Measurements from ENCODE around the gene CD274.
"Not testable (repeated sequence)": the region's sequence is repeated elsewhere in the genome, so short reads cannot be mapped to it uniquely, and the experiment has no call there.

The CD274 gene

DNA sequence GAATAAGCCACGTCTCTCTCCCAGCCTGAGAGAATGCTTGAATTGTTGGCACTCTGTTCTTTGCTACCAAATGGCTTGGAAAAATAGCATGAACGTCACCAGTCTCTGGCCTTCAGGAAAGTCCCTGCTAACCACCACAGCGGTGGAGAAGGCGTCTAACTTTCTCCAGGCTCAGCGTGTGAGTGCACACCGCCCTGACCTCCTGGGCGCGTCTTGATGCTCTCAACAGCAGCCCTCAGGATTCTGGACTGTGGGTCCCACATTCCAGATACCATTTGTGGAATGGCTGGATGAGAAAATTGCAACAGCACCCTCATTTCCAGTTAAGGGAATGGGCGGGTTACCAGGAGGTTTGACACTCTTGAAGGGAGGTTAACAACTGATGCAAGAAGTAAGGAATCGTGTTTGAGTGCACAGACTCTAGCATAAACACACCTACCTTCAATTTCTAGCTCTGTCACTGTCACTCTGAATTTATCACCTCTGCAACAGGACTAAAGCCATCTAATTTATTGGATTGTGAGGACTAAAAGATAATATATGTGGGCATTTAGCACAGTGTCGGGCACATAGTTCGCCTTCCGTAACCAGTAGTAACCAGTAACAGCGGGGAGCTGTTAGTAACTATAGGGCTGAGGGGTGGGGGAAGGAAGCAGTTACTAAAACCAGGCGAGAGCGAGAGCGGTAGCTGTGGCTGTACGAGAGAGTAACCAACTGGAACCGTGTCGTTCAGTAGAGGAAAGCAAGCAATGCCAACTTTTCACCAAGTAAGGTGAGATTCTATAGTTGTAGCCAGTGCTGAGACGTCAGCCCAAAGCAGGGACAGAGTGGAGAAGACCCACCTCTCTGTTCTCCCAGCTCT lies 11.8 kb upstream of the CD274 start:
- DNase-seq = peak; percentile 74

DNA sequence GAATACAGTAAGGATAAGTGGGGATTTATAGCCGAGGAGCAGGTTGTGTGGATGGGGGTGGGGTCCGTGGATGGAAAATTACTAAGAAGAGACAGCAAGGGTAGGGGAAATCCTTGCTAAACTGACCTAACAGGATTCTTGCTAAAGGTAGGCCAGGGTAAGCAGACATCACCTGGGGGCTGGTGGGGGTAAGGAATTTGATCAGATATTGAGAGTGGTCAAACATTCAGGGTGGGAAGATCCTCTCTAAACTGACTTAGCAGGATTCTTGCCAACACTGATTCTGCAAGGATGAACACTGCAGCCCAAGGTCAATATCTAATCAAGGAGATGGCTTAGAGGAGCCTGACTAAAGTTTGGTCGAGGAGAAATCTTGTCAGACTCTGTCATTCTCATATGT lies 9.9 kb upstream of the CD274 start:
- no peak for DNase-seq

DNA sequence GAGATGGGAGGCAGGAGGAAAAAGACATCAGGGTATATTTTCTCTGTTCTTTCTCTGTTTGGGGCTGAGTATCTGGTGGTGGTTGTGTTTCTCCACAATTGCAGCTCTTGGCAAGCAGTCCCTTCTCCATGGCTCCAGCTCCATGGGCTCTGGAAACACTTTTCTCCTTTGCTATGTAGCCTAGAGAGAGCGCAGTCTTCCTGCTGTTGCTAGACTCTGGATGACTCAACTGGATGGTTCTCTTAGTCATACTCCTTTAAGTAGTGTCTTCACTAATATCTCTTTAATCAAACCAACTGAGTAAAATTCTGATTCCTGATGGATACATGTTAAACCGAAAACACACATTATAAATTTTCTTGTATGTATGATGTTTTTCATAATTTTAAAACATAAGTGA lies 9.3 kb upstream of the CD274 start:
- DNase-seq = peak; percentile 35

DNA sequence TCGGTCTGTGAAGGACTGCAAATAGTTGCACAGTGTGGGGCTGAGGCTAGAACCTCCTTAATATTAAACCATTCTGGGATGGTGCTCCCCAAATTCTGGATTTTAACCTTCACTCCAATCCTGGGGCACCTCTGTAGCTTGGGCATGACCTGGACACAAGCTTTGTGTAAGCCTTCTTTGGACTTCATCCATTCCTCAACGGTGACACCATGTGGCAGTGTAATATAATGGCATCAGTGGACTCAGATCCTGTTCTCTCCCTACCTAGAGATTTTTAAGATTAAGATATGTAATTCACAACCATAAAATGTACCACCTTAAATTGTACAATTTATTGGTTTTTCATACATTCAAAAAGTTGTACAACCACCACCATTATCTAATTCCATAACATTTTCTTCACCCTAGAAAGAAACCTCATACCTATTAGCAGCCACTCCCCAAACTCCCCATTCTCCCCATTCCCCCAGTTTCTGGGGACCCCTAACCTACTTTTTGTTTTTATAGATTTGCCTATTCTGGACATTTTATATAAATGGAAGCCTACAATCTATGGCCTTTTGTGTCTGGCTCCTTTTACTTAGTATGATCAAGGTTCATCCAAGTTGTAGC lies 7.8 kb upstream of the CD274 start:
- DNase-seq = peak; percentile 42

DNA sequence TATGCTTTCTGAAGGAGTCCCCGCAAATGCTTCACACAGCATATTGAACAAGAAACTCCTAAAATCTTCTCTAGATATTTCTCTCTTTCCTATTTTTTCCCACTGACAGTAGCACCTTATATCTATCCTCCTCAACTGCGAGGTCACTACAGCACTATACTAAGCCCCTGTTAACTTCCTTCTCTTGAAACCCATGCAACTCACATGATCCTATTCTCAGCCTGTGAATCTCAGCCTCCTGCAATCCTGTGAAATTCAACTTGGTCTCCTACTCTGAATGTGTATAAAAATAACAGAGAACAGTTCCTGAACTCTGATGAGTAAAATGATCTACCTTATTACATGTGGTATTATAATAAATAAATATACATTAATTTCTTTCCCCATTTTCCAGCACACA lies 6.5 kb upstream of the CD274 start:
- DNase-seq = no peak

DNA sequence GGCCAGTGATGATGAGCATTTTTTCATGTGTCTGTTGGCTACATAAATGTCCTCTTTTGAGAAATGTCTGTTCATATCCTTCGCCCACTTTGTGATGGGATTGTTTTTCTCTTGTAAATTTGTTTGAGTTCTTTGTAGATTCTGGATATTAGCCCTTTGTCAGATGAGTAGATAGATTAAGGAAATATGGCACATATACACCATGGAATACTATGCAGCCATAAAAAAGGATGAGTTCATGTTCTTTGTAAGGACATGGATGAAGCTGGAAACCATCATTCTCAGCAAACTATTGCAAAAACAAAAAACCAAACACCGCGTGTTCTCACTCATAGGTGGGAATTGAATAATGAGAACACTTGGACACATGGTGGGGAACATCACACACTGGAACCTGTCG lies 5.2 kb upstream of the CD274 start:
- DNase-seq = not testable (repeated sequence)

DNA sequence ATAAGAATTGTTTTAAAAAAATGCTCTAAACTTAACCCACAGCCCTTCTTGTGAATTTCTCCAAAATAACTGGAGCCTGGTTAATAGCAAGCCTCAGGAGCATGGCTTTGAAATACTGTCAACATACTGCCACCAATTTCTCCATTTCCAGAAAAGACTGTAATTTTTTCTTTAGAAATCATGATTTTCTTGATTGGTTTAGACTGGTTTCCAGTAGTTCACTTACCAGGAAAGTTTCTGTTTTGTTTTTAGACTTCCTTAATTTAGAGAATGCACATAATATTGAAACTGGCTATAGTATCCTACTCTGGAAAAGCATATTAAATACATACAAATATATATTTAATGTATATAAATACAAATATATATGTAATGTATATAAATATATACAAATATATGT lies 4.5 kb upstream of the CD274 start:
- no peak for DNase-seq

DNA sequence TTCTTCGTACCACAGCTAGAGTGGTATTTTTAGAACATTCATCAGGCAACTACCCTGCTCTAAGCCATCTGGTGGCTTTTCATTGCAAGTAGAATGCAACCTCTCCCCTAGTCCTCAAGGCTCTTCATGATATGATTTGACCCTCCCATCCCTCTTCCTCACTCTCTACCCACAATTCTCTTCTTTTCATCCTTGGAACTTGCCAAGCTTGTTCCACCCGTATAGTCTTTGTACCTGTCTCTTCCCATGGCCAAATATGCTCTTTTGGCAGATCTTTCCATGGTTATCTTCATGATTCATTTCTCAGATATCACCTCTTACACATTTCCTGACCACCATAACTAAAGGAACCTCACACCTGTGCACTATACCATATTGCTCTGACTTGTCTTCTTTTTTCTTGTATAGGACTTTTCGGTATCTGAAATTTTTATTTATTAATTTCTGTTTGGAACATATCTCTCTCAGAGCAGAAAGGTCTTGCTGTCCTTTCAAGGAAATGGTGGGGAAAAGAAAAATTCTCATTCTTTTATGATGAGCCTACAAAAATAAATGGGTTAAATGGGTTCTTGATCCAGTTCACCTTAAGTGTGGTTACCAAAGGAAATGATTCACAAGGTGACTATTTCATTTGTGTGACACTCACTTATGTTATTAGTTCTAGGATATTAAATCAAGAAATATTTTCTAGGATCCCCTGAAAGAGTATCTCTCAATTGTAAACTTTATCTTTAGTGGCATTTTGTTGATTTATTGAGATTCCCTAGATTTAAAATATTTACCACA lies 3.7 kb upstream of the CD274 start:
- no peak for DNase-seq

DNA sequence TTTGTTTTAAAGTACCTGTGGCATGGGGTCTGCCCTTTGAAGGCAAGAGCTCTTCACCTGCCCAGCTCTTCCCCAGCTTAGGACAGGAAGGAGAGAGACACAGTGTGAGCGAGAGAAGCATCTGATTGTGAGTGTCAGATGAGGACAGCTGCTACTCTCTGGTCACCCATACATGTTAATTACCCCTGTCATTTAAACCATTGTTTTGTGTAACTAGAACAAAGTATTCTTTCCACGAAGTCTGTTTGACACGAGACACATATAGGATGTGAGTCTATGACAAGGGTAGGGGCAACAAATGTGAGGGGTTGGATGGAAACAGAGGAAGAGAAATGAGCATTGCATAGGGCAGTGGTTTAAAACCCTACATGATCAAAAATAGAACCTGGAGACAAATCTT lies 3.0 kb upstream of the CD274 start:
- no peak for DNase-seq

DNA sequence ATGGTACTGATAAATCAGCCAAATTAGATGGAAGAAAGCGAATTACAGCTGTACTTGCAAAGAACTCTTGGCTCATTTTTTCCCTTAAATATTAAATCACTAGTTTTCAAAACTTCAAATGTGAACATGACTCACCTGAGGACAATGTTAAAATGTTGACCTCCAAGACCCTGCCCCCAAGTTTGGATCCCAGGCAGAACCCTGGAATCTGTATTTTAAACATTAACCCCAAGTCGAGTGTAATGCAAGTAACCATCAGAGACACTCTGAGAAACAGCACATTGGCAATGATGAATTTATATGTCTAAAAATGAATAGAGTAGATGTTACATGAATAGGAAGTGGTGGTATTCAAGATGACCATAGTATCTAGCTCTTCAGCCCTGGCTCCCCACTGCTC lies 2.3 kb upstream of the CD274 start:
- no peak for DNase-seq

DNA sequence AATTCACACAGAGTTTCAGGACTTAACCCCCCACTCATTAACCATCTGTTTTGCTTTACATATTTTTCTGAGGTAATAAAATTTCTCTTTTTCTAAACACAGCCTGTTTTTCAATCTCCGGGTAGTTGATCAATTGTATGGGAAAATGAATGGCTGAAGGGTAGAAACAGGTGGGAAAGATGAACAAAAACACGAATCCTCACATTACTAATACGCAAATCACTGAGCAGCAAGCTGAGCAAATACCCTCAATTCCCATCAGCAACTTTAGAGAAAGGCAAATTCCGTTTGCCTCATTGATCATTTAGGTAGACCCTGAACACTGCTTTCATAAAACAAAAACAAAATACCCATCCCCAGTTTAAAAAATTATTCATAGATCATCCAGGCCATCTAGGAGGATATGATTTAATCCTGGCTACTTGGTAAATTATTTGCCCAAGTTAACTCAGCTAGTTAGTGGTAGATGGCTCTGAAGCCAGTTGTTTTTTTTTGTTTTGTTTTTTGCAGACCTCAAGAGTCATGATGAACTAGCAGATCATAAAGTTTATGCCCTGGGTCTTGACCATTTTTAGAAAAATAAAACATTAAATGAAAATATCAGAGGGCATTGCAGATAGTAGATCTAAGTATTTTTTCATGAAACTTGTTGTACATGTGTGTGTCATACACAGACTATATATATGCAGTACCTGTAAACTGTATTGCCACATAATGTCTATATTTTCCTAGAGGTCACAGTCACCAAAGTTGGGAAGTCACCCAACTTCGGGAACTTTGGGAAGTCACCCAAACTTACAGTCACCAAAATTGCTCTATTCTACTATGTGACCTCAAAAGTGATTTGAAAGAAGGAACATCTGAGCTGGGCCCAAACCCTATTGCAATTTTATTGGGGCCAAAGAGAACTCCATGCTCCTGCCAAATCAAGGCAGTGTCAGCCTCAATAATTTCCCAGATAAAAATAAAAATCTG lies 1.6 kb upstream of the CD274 start:
- DNase-seq = no peak

DNA sequence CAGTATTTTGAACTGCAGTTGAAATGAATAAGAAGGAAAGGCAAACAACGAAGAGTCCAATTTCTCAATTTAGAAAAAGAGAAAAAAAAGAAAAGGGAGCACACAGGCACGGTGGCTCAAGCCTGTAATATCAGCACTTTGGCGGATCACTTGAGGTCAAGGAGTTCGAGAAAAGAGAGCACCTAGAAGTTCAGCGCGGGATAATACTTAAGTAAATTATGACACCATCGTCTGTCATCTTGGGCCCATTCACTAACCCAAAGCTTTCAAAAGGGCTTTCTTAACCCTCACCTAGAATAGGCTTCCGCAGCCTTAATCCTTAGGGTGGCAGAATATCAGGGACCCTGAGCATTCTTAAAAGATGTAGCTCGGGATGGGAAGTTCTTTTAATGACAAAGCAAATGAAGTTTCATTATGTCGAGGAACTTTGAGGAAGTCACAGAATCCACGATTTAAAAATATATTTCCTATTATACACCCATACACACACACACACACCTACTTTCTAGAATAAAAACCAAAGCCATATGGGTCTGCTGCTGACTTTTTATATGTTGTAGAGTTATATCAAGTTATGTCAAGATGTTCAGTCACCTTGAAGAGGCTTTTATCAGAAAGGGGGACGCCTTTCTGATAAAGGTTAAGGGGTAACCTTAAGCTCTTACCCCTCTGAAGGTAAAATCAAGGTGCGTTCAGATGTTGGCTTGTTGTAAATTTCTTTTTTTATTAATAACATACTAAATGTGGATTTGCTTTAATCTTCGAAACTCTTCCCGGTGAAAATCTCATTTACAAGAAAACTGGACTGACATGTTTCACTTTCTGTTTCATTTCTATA lies 602 bp upstream of the CD274 start:
- DNase-seq = no peak

DNA sequence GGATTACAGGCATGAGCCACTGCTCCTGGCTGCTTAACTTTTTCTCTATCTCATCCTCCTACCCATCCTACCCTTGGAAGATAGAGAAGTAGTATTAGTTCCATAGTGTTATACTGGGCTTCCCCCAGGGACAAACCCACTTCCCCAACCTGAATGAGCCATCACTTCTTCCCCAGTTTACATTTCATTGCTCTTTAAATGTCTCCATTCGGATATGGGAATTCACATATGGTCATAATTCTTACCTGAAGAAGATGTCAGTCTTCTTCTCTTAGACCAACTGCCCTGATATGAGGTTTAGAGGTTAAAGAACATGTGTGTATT lies 1.9 kb downstream of the CD274 start:
- no peak for DNase-seq

DNA sequence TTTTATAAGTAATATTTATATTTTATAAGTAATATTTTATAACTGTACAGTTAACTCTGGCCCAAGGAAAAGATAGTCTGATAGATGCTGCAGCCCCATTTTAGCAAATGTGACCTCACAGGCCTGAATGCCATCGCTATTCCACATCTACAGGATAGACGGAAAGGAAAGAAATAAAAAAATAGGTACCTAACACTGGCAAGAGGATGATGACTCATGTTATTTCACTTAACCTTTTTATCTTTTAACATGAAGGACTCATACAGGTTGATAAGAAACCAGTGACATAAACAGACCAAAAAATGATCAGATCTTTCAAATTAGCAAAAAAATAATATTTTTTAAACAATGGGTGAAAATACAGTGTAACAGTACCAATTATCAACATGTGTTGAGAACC lies 2.7 kb downstream of the CD274 start:
- DNase-seq = no peak

DNA sequence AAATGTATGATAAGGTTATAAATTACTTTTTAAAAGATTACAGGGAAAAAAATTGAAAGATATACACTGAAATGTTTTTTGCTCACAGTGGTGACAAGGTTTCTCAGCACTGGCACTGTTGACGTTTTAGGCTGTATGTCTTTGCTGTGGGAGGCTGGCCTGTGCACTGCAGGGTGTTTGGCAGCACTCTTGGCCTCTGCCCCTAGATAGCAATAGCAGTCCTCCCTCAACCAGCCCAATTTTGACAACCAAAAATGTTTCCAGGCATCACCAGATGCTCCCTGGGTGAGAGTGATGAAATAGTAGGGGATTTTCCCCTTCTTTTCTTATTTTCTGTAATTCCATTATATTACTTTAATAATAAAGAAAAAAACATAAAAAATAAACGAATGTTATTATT lies 3.3 kb downstream of the CD274 start:
- no peak for DNase-seq

DNA sequence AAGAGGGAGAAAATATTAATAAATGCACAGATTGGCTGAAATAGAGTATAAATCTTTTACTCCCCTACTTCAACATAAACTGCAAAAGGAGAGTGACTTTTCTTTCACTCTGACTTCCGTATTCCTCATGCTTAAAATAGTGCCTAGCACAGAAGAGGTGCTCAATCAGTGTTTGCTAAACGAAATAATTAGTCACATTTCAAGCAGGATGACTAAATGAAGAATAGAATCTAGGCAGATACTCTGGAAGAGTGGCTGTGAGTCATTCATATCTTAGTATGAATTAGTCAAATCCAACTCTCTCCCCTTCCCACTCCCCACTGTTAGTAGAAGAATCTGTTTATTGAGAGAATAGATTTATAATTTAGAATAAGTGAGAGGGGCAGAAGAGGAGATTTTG lies 4.8 kb downstream of the CD274 start:
- no peak for DNase-seq

DNA sequence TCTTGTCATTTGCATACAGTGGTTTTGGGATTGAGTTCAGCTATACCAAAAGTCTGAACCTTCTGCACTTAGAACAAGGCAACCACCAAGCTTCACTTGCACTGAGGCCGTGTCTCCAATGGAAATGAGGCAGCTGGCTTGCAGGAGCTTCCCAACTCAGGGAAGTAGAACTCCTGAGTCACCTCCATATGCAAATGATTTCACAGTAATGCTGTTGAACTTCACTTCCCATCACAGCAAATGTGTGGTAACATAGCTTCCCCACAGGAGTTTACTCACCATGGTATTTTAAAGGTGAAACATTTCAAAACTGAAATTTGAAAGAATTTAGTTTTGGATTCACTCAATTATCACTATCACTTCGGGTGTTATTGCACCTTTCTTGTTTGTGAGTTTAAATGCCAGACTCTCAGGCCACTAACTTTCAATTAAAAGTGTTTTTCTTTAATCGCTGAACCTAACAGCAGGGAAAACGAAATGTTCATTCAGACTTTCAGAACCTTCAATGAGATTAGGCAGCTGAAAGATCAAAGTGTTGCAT lies 9.0 kb downstream of the CD274 start:
- peak; percentile 44 for DNase-seq

DNA sequence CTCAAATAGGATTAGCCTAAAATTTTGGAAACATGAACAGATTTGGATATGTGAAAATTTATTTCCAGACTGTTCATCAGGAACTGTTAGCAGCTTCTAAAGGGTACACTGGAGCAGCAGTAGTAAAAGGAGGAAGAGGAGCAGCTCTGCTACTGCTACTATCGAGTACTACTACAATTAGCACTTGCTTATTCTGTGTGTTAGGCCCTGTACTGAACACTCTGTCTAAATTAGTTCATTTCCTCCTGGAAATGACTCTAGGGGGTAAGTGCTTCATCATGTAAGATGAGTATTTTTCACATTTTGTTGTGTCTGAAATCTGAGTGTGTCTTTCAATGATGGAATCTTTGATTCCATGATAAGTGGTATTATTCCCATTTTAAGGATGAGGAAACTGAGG lies 9.8 kb downstream of the CD274 start:
- no peak for DNase-seq

DNA sequence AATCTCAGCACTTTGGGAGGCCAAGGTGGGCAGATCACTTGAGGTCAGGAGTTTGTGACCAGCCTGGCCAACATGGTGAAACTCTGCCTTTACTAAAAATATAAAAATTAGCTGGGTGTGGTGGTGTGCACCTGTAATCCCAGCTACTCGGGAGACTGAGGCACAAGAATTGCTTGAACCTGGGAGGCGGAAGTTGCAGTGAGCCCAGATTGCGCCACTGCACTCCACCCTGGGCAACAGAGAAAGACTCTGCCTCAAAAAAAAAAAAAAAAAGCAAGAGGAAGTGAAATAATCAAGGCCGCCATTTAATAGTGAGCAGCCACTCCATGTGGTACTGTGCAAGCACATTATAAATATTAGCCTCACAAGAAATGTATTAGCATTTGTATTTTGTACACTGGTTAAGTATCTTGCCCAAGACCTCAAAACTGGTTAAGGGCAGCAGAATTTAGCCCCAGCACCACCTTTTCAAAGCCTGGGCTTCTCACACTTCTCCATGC lies 14.5 kb downstream of the CD274 start:
- DNase-seq = not testable (repeated sequence)

DNA sequence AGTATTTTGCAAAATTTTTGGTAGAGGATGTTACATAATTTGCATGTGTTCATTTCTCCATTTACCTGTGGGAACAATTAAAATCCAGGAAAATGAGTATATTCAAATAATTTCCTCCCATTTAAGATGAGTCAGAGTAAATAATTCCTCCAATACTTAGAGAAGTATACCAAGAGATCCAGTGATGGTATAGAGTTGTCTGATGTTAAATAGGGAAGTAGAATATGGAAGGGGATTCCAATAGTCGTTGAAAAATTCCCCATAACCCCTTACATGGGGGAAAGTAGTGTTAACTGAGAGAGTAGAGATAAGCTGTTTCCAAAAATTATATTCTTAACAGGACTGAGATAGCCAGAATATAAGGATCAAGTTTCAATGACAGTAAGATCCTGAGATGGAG lies 15.7 kb downstream of the CD274 start:
- no peak for DNase-seq

DNA sequence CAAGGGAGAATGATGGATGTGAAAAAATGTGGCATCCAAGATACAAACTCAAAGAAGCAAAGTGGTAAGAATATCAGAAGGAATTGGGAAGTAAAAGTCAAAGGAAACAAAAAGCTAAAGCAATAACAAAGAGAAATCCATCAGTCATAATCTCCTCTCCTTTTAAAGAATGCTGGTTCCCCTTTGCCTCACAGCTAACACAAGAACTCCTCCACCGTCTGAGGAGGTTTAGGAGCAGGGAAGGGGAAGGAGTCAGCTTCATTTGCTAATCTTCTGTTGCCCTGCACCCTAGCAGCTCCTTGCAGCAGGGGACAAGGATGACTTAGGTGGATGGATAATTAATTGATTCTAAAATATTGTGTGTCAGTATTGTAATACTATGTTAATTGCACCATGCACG lies 16.4 kb downstream of the CD274 start:
- no peak for DNase-seq

Measured in stimulated activated CD4-positive, alpha-beta T cell treated with anti-CD3 and anti-CD28 coated beads, Interleukin-15, amount 100 ng/mL, for 24 hours (primary cell).